Parathyroid adenoma (tissue), 2 donors: ENCODE measurements around the gene CTAGE9.
"Not testable (repeated sequence)": the region's sequence is repeated elsewhere in the genome, so short reads cannot be mapped to it uniquely, and the experiment has no call there.

Source experiments
- H2AFZ ChIP-seq: fragments of 300-600 bp; sonication (generic); one replicate; pipeline ENCODE4 v1.7.0; 2017; ENCODE audit warnings: antibody characterized with exemption, mild to moderate bottlenecking
- H3K27ac ChIP-seq: fragments of 300-600 bp; sonication (generic); one replicate; pipeline ENCODE4 v1.7.0; 2017
- H3K27me3 ChIP-seq: fragments of 300-600 bp; sonication (generic); one replicate; pipeline ENCODE4 v1.7.0; 2017; ENCODE audit warnings: low read length; ENCODE audit not compliant: control insufficient read depth, insufficient read depth
- H3K36me3 ChIP-seq: fragments of 300-600 bp; sonication (generic); one replicate; pipeline ENCODE4 v1.7.0; 2017; ENCODE audit warnings: low read length; ENCODE audit not compliant: control insufficient read depth, insufficient read depth
- H3K4me1 ChIP-seq: fragments of 300-600 bp; sonication (generic); one replicate; pipeline ENCODE4 v1.7.0; 2017; ENCODE audit warnings: control low read depth
- H3K4me2 ChIP-seq: fragments of 300-600 bp; sonication (generic); one replicate; pipeline ENCODE4 v1.7.0; 2017; ENCODE audit warnings: low read length
- H3K4me3 ChIP-seq: fragments of 300-600 bp; sonication (generic); one replicate; pipeline ENCODE4 v1.7.0; 2017; ENCODE audit warnings: low read depth, low read length
- H3K79me2 ChIP-seq: fragments of 300-600 bp; sonication (generic); one replicate; pipeline ENCODE4 v1.7.0; 2017; ENCODE audit warnings: control low read depth
- H3K9ac ChIP-seq: fragments of 300-600 bp; sonication (generic); one replicate; pipeline ENCODE4 v1.7.0; 2017; ENCODE audit warnings: mild to moderate bottlenecking
- H3K9me3 ChIP-seq: fragments of 300-600 bp; sonication (generic); one replicate; pipeline ENCODE4 v1.7.0; 2017; ENCODE audit warnings: low read length; ENCODE audit not compliant: control insufficient read depth
- CTCF ChIP-seq: fragments of 300-600 bp; sonication (generic); IDR thresholded peaks from one replicate; pipeline ENCODE4 v1.7.0; 2017; ENCODE audit warnings: antibody characterized with exemption, mild to moderate bottlenecking
- donor health status: primary hyperparathyroidism.

CTAGE9 gene

GRCh38 chr6:131721161-131721560 is 10.3 kb upstream of the CTAGE9 start:
- Histone ChIP-seq H3K9ac (no peak overlapping the region), H3K36me3 (no peaks in the 10 kb centered on the region), H3K27me3 (no peaks in the 10 kb centered on the region), H3K27ac (no peak overlapping the region), H3K79me2 (no peaks in the 10 kb centered on the region), H2AFZ (no peak overlapping the region), H3K9me3 (no peaks in the 10 kb centered on the region), H3K4me2 (no peak overlapping the region), H3K4me3 (no peak overlapping the region), H3K4me1 (no peaks in the 10 kb centered on the region)
- no peak for TF ChIP-seq CTCF

- no peaks in the 10 kb centered on the region for H3K36me3 ChIP-seq
- no peak for TF ChIP-seq CTCF
- H3K27me3 ChIP-seq, result no peaks in the 10 kb centered on the region
- H3K79me2 ChIP-seq, result no peaks in the 10 kb centered on the region
- no peak overlapping the region for H3K9ac ChIP-seq
- no peak overlapping the region for H3K27ac ChIP-seq
- no peak overlapping the region for H3K4me2 ChIP-seq
- H2AFZ ChIP-seq, result no peak overlapping the region
- H3K4me1 ChIP-seq, result no peaks in the 10 kb centered on the region
- H3K4me3 ChIP-seq, result no peak overlapping the region
- H3K9me3 ChIP-seq, result no peaks in the 10 kb centered on the region
Observed at GRCh38 chr6:131717836-131718542, 7.2 kb upstream of the CTAGE9 start.

- H3K36me3 ChIP-seq, H2AFZ ChIP-seq, H3K4me3 ChIP-seq, H3K4me2 ChIP-seq, H3K79me2 ChIP-seq, H3K27me3 ChIP-seq, H3K9me3 ChIP-seq, H3K27ac ChIP-seq, H3K4me1 ChIP-seq, H3K9ac ChIP-seq: not testable (repeated sequence)
Observed at GRCh38 chr6:131715567-131715966, 4.8 kb upstream of the CTAGE9 start.

- not testable (repeated sequence) for H2AFZ ChIP-seq, H3K79me2 ChIP-seq, H3K9ac ChIP-seq, H3K36me3 ChIP-seq, H3K4me3 ChIP-seq, H3K9me3 ChIP-seq, H3K27ac ChIP-seq, H3K27me3 ChIP-seq, H3K4me2 ChIP-seq, H3K4me1 ChIP-seq
Observed at GRCh38 chr6:131703905-131704304, 6.9 kb downstream of the CTAGE9 start.

GRCh38 chr6:131700851-131701250 is 10.0 kb downstream of the CTAGE9 start:
- not testable (repeated sequence) for H3K4me3 ChIP-seq, H3K9ac ChIP-seq, H3K36me3 ChIP-seq, H3K27ac ChIP-seq, H3K4me1 ChIP-seq, H3K9me3 ChIP-seq, H2AFZ ChIP-seq, H3K27me3 ChIP-seq, H3K79me2 ChIP-seq, H3K4me2 ChIP-seq

GRCh38 chr6:131696956-131697355 is 13.9 kb downstream of the CTAGE9 start:
- Histone ChIP-seq H3K4me3 (no peak overlapping the region), H3K27ac (no peak overlapping the region), H2AFZ (no peak overlapping the region), H3K4me2 (no peak overlapping the region), H3K4me1 (no peaks in the 10 kb centered on the region), H3K9me3 (no peaks in the 10 kb centered on the region), H3K36me3 (no peaks in the 10 kb centered on the region), H3K27me3 (no peaks in the 10 kb centered on the region), H3K79me2 (no peaks in the 10 kb centered on the region), H3K9ac (no peak overlapping the region)
- no peak for TF ChIP-seq CTCF
